HG03066 (cell line): ENCODE results near the gene RAB3GAP2.
"Not testable (repeated sequence)": the region's sequence is repeated elsewhere in the genome, so short reads cannot be mapped to it uniquely, and the experiment has no call there.

Source experiments
- ATAC-seq: cut with Tn5 transposase; IDR thresholded peaks from one replicate; pipeline ENCODE4 v1.9.1; 2021; ENCODE audit warnings: low read depth; ENCODE audit not compliant: unreplicated experiment

The RAB3GAP2 gene

GRCh38 chr1:220213382-220213983, 58.8 kb downstream of the RAB3GAP2 start:
- no peak for ATAC-seq

GRCh38 chr1:220207411-220207810, 64.8 kb downstream of the RAB3GAP2 start:
- no peak for ATAC-seq

GRCh38 chr1:220204758-220205157, 67.5 kb downstream of the RAB3GAP2 start:
- not testable (repeated sequence) for ATAC-seq

GRCh38 chr1:220203816-220204215, 68.4 kb downstream of the RAB3GAP2 start:
- no peak for ATAC-seq

GRCh38 chr1:220198186-220199005, 73.9 kb downstream of the RAB3GAP2 start:
- no peak for ATAC-seq

GRCh38 chr1:220195701-220196100, 76.6 kb downstream of the RAB3GAP2 start:
- no peak for ATAC-seq

- ATAC-seq = no peak
These were observed 82.4 kb downstream of the RAB3GAP2 start for GRCh38 chr1:220189750-220190347.

GRCh38 chr1:220188538-220188937, 83.7 kb downstream of the RAB3GAP2 start:
- no peak for ATAC-seq

- no peak for ATAC-seq
These were observed 85.5 kb downstream of the RAB3GAP2 start for GRCh38 chr1:220186752-220187151.

- ATAC-seq = no peak
These were observed 87.7 kb downstream of the RAB3GAP2 start for GRCh38 chr1:220184506-220184905.

- no peak for ATAC-seq
These were observed 89.6 kb downstream of the RAB3GAP2 start for GRCh38 chr1:220182656-220183055.

GRCh38 chr1:220182111-220182510, 90.1 kb downstream of the RAB3GAP2 start:
- ATAC-seq = no peak

- no peak for ATAC-seq
These were observed 95.7 kb downstream of the RAB3GAP2 start for GRCh38 chr1:220176540-220176939.

GRCh38 chr1:220170836-220171526, 101.3 kb downstream of the RAB3GAP2 start:
- no peak for ATAC-seq

- not testable (repeated sequence) for ATAC-seq
These were observed 102.4 kb downstream of the RAB3GAP2 start for GRCh38 chr1:220169887-220170286.

GRCh38 chr1:220166853-220167252, 105.4 kb downstream of the RAB3GAP2 start:
- no peak for ATAC-seq

- ATAC-seq = no peak
These were observed 107.7 kb downstream of the RAB3GAP2 start for GRCh38 chr1:220164517-220164916.

GRCh38 chr1:220164116-220164515, 108.1 kb downstream of the RAB3GAP2 start:
- no peak for ATAC-seq

GRCh38 chr1:220160027-220160426, 112.2 kb downstream of the RAB3GAP2 start:
- no peak for ATAC-seq

GRCh38 chr1:220159041-220159440, 113.2 kb downstream of the RAB3GAP2 start:
- ATAC-seq = no peak

- not testable (repeated sequence) for ATAC-seq
These were observed 113.7 kb downstream of the RAB3GAP2 start for GRCh38 chr1:220158530-220158929.
